Panc1 (cell line): Measurements from ENCODE around the gene PPM1H.

ENCODE experiments used
- CTCF ChIP-seq: fragments of 450-650 bp; IDR thresholded peaks from 2 replicates; pipeline ENCODE4 v1.5.1; 2017; ENCODE audit warnings: mild to moderate bottlenecking
- POLR2AphosphoS5 ChIP-seq: IDR thresholded peaks from 2 replicates; pipeline ENCODE4 v1.6.1; 2012; ENCODE audit warnings: mild to moderate bottlenecking, low read depth, low read length, moderate library complexity
- REST ChIP-seq, 2 experiments: IDR thresholded peaks; 2 replicates each; pipeline ENCODE4 v1.6.1; 2011 to 2012; ENCODE audit warnings: low read depth in 2 of 2, control low read depth in 1 of 2, low read length in 1 of 2, mild to moderate bottlenecking in 1 of 2, moderate library complexity in 1 of 2; ENCODE audit not compliant: insufficient read depth in 1 of 2
- SIN3A ChIP-seq: IDR thresholded peaks from 2 replicates; pipeline ENCODE4 v1.6.1; 2012; ENCODE audit warnings: low read depth, mild to moderate bottlenecking, low read length, moderate library complexity, borderline replicate concordance; ENCODE audit not compliant: insufficient read depth
- TCF7L2 ChIP-seq: IDR thresholded peaks from 2 replicates; pipeline ENCODE4 v1.6.1; 2011; ENCODE audit warnings: mild to moderate bottlenecking, low read depth, low read length, inconsistent platforms

GRCh38 chr12:62800707-62801400 lies 134.1 kb downstream of the PPM1H start:
- no peak for TF ChIP-seq POLR2AphosphoS5
- TF ChIP-seq CTCF, result no peak
- no peak for TF ChIP-seq SIN3A
- TF ChIP-seq REST (IDR thresholded peaks at IDR 0.05; ENCODE audit: insufficient read depth in 1 of 2, low read depth in 2 of 2, low read length in 1 of 2), result no peak
- TF ChIP-seq TCF7L2, result no peak
